GM18951 (cell line): ENCODE results near the gene SMCP.

Experiments
- POLR2A ChIP-seq: IDR thresholded peaks from 4 replicates; pipeline ENCODE4 v1.6.1; 2011; ENCODE audit warnings: mild to moderate bottlenecking; ENCODE audit not compliant: insufficient read length, insufficient read depth; ENCODE audit errors: extremely low read depth
- in situ Hi-C: fragments of 300-500 bp; cut with MboI; formaldehyde crosslinking; loops from one replicate; pipeline ENCODE4 v1.12.0; 2022; ENCODE audit warnings: low sequenced_read_pairs, mixed read lengths, inconsistent platforms; ENCODE audit not compliant: unreplicated experiment

SMCP gene

GRCh38 chr1:152902636-152903035 is 24.5 kb downstream of the SMCP start:
- in situ Hi-C loops, result no loop called here
- no peak for TF ChIP-seq POLR2A

DNA sequence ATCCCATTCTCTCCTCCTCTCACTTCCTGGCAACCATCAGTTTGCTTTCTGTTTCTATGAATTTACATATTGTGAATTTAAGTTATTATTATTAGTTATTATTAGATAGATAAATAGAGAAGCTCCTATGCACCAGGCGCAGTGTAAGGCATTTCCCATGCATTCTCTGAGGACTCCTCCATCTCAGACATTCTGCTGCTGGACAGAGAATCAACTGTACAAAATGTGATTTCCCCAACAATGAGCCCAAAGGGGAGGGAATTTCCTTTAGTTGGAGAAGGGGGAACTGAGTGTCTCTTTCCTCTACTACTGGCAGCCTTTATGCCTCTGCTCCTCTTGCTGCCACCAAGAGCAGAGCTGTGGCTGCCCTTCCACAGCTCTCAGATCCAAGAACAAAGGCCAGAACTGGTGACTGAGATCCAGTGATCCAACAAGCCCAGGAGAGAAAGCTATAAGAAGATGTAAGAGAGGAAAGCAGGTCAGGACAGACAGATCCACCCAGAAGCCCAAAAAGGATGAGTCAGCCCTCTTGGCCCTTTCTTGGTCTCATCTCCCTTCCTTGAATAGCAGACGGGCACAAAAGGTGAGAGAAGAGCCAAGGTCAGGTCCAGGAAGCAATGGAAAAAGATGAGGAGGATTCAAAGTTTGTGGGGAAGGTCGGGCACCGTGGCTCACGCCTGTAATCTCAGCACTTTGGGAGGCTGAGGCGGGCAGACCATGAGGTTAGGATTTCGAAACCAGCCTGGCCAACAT is 26.7 kb downstream of the SMCP start:
- no peak for TF ChIP-seq POLR2A
- in situ Hi-C loops, result no loop called here

- TF ChIP-seq POLR2A, result no peak
- in situ Hi-C loops, result no loop called here
These were observed 28.0 kb downstream of the SMCP start for GRCh38 chr1:152906023-152906565.

- no peak for TF ChIP-seq POLR2A
- in situ Hi-C loops, result no loop called here
These were observed 29.8 kb downstream of the SMCP start, which contains the start of gene IVL for GRCh38 chr1:152907686-152908601. Gene IVL, plus strand, starts transcription at chr1:152908546. Its CDS starts 1,252 bp downstream, at chr1:152909798.

DNA sequence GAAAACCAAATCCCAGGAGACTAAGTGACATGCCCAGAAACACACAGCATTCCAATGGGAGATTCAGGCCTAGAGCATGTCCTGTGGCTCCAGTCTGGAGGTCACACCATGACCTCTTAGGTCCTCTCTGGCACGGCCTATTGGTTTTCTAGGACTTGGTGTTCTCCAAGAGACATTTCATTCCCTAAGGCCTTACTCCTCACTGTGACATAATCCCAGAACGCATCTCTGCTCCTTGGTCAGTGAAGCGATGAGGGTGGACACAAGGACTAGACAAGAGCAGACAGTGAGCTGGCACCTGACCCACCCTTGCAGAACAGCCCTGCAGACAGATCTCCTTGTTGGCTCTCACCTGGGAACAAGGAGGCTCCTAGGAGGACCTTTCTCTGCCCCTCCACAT is 31.1 kb downstream of the SMCP start:
- in situ Hi-C loops, result no loop called here

DNA sequence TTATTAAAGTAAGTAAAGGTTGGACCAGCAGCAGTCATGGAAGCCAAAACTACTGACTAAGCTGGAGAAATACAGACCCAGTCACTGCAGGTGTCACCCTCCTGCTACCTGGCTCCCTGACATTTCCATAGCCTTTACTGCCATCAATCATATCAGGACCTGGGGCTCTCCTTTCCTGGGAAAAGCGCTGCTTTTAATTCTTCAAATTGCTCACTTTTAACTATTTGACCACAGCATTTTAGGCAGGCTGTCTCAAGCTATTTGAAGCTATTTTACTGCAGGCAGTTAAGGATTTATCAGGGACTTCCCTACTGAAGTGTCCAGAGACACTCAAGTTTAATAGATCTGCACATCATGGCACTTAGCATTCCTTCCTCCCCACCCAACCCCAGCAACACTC is 34.3 kb downstream of the SMCP start:
- in situ Hi-C loops, result no loop called here
- no peak for TF ChIP-seq POLR2A

More for the DNA sequence above, 31.1 kb downstream of the SMCP start:
- TF ChIP-seq POLR2A, result no peak

- TF ChIP-seq POLR2A, result no peak
- in situ Hi-C loops, result no loop called here
These were observed 34.8 kb downstream of the SMCP start for GRCh38 chr1:152912900-152913299.

DNA sequence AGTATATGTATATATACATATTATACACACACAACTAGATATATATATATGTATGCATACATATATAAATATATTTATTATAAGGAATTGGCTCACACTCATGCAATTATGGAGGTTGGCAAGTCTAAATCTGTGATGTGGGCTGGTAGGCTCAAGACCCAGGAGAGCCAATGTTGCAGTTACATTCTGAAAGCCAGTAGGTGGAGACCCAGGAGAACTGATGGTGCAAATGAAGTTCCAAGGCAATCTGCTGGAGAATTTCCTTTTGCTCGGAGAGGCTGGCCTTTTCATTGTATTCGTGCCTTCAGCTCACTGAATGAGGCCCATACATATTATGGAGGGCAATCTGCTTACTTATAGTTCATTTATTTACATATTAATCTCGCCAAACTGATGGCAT is 39.7 kb downstream of the SMCP start:
- no peak for TF ChIP-seq POLR2A
- in situ Hi-C loops, result no loop called here

DNA sequence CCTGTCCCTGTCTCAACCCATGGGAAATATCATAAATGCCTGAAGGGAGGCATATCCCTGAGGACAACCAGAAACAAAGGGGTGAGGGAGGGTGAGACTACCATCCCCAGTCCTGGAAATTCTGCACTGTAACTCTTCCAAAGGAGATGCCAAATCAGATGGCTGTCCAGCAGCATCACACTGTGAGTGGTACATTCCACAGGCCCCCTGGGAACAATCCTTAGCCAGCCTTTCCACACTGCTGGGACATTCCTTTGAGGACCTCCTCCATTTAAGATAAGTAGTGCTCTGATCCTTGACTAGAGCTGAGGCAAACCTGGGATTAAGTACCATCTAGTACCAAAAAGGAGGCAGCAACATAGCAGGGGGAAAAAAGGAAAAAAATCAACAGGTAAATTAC is 40.9 kb downstream of the SMCP start:
- no peak for TF ChIP-seq POLR2A
- in situ Hi-C loops, result no loop called here

DNA sequence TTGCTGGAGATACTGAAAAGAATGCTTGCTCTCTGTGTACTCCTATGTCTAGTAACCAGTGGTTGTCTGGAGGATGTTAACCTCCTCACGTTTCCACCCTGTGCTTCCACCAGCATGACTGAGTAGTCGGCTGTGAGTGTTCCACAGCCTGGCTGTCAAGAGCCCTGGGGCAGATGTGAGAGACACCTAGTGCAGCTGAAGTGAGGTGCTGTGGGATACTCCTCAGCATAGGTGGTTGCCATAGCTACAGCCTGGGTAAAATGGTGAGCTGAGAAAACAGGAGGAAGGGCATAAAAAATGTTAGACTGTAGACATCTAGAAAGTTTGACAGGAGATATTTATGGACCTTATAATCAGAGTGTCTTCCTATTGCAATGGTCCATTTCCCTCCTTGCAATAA is 46.1 kb downstream of the SMCP start:
- TF ChIP-seq POLR2A, result no peak
- in situ Hi-C loops, result no loop called here

DNA sequence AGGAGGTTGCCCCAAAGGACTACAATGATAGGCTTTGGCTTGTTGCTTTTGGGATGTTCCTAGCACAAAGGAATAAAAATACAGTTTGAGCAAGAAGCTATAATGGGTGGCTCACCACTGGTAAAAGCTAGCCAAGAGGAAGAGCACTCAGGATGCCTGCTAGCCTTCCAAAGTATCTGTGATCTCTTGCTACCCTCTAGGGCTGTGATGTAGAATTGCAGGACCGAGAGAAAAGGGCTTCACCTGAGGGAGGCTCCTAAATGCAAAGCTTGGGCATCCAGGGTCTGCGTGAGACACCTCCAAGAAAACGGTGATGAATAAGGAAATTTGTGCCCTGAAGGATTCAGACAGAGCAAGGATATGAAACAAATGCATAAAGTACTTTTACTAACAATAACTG is 48.0 kb downstream of the SMCP start:
- in situ Hi-C loops, result no loop called here
- no peak for TF ChIP-seq POLR2A

GRCh38 chr1:152928671-152929070 is 50.5 kb downstream of the SMCP start:
- in situ Hi-C loops, result no loop called here
- no peak for TF ChIP-seq POLR2A

GRCh38 chr1:152932170-152932811 is 54.2 kb downstream of the SMCP start:
- in situ Hi-C loops, result no loop called here

DNA sequence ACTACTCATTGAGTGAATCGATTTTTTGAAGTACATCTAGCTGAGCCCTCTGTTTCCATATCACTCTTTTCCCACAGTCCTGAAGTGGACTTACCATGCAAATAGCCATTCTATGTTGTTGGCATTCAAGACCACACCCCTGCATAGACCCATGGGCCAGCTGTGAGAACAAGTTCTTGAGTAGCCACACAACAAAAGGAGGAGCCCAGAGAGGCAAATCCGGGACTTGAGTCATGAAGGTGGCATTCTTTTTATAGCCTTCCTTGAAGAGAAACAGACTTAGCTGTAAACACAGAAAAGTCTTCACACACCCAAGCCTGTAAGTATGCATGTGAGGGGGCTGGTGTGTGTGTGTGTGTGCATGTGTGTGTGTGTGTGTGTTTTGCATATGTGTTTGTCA is 55.1 kb downstream of the SMCP start:
- TF ChIP-seq POLR2A, result no peak
- in situ Hi-C loops, result no loop called here

More at GRCh38 chr1:152932170-152932811, 54.2 kb downstream of the SMCP start:
- TF ChIP-seq POLR2A, result no peak
